Smooth muscle cell (in vitro differentiated cells): ENCODE measurements around the gene CABP2. TPM values are rescaled to one million over a fixed set of nuclear protein-coding genes. Genes with fewer than 3 reads are reported as not detected.

Experiments
- DNase-seq: peaks from one replicate; lab custom pipeline; 2025; ENCODE audit not compliant: unreplicated experiment; lab: John Stamatoyannopoulos, UW
- H2AFZ ChIP-seq: fragments of 200-600 bp; sonication (generic); 2 replicates; pipeline ENCODE4 v1.6.0; 2016; ENCODE audit warnings: antibody characterized with exemption, low read depth, mild to moderate bottlenecking
- H3F3A ChIP-seq: fragments of 200-600 bp; sonication (generic); 2 replicates; pipeline ENCODE4 v1.6.0; 2017; ENCODE audit warnings: antibody characterized with exemption, low read depth
- H3K27ac ChIP-seq: fragments of 200-600 bp; sonication (generic); 2 replicates; pipeline ENCODE4 v1.5.1; 2016; ENCODE audit warnings: low read depth, mild to moderate bottlenecking
- H3K27me3 ChIP-seq: fragments of 200-600 bp; sonication (generic); 2 replicates; pipeline ENCODE4 v1.6.1; 2016; ENCODE audit warnings: low read depth, mild to moderate bottlenecking
- H3K36me3 ChIP-seq: fragments of 200-600 bp; sonication (generic); 2 replicates; pipeline ENCODE4 v1.5.1; 2016; ENCODE audit warnings: low read depth
- H3K4me1 ChIP-seq: fragments of 200-600 bp; sonication (generic); 2 replicates; pipeline ENCODE4 v1.5.1; 2016; ENCODE audit warnings: low read depth
- H3K4me2 ChIP-seq: fragments of 200-600 bp; sonication (generic); 2 replicates; pipeline ENCODE4 v1.6.0; 2016; ENCODE audit warnings: mild to moderate bottlenecking
- H3K4me3 ChIP-seq: fragments of 200-600 bp; sonication (generic); 2 replicates; pipeline ENCODE4 v1.5.1; 2016; ENCODE audit warnings: mild to moderate bottlenecking
- H3K79me2 ChIP-seq: fragments of 200-600 bp; sonication (generic); 2 replicates; pipeline ENCODE4 v1.6.0; 2016; ENCODE audit warnings: low read depth, mild to moderate bottlenecking
- H3K9ac ChIP-seq: fragments of 200-600 bp; sonication (generic); 2 replicates; pipeline ENCODE4 v1.6.0; 2016; ENCODE audit warnings: low read depth
- H3K9me3 ChIP-seq: fragments of 200-600 bp; sonication (generic); replicated peaks from 2 replicates; pipeline ENCODE4 v1.5.1; 2016; ENCODE audit warnings: low read depth
- H4K20me1 ChIP-seq: fragments of 200-600 bp; sonication (generic); 2 replicates; pipeline ENCODE4 v1.6.0; 2016; ENCODE audit warnings: low read depth
- WGBS: methylation state at CpG from one replicate; pipeline ENCODE4 v1.1.7; 2016; ENCODE audit warnings: low lambda C conversion rate; 5-methylcytosine and 5-hydroxymethylcytosine counted together
- microRNA-seq: library from miRNA; unstranded; fragments of <30 nt; microRNA quantifications from one replicate; pipeline ENCODE4, GENCODE V29; 2016; ENCODE audit warnings: borderline number of aligned reads
- polyA plus RNA-seq: library from polyadenylated mRNA; unstranded; fragments of >200 nt; fragmentation: Nextera tagmentation; extraction: Ambion mirVana; gene quantifications from 2 replicates; pipeline ENCODE4 v1.2.1, GENCODE V29; 2016
- small RNA-seq: library from RNA; depleted of rRNA; stranded (forward); fragments of <200 nt; gene quantifications from one replicate; pipeline ENCODE3, GENCODE V24; 2014
- total RNA-seq: library from RNA; depleted of rRNA; stranded (reverse); fragments of >200 nt; gene quantifications from 2 replicates; pipeline ENCODE4 v1.2.3, GENCODE V29; 2014
- TF ChIP-seq, protein P1 (sequence below): fragments of 200-600 bp; sonication (generic); IDR thresholded peaks from 2 replicates; pipeline ENCODE4 v1.5.1; 2017; ENCODE audit warnings: borderline replicate concordance, mild to moderate bottlenecking, antibody characterized with exemption; ENCODE audit not compliant: insufficient read depth, poor library complexity, severe bottlenecking

The CABP2 gene
- total and polyA plus RNA-seq, 2 experiments from 2014 or later: not detected

GRCh38 chr11:67472882-67473281, 50.4 kb downstream of the CABP2 start:
- Histone ChIP-seq H3K36me3 (no peaks in the 10 kb centered on the region), H3K27ac (no peak overlapping the region), H3K79me2 (no peaks in the 10 kb centered on the region), H3K4me1 (peaks cover 4% of the 10 kb centered on the region), H3F3A (no peaks in the 10 kb centered on the region), H3K4me2 (no peak overlapping the region), H4K20me1 (no peaks in the 10 kb centered on the region), H3K4me3 (no peak overlapping the region), H2AFZ (no peak overlapping the region), H3K27me3 (no peaks in the 10 kb centered on the region), H3K9ac (no peak overlapping the region), H3K9me3 (no peaks in the 10 kb centered on the region)
- no peak for DNase-seq
- TF ChIP-seq, protein P1, sequence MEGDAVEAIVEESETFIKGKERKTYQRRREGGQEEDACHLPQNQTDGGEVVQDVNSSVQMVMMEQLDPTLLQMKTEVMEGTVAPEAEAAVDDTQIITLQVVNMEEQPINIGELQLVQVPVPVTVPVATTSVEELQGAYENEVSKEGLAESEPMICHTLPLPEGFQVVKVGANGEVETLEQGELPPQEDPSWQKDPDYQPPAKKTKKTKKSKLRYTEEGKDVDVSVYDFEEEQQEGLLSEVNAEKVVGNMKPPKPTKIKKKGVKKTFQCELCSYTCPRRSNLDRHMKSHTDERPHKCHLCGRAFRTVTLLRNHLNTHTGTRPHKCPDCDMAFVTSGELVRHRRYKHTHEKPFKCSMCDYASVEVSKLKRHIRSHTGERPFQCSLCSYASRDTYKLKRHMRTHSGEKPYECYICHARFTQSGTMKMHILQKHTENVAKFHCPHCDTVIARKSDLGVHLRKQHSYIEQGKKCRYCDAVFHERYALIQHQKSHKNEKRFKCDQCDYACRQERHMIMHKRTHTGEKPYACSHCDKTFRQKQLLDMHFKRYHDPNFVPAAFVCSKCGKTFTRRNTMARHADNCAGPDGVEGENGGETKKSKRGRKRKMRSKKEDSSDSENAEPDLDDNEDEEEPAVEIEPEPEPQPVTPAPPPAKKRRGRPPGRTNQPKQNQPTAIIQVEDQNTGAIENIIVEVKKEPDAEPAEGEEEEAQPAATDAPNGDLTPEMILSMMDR: no peak
- 84% methylated on average over 7 of the region's 7 CpGs for WGBS

DNA sequence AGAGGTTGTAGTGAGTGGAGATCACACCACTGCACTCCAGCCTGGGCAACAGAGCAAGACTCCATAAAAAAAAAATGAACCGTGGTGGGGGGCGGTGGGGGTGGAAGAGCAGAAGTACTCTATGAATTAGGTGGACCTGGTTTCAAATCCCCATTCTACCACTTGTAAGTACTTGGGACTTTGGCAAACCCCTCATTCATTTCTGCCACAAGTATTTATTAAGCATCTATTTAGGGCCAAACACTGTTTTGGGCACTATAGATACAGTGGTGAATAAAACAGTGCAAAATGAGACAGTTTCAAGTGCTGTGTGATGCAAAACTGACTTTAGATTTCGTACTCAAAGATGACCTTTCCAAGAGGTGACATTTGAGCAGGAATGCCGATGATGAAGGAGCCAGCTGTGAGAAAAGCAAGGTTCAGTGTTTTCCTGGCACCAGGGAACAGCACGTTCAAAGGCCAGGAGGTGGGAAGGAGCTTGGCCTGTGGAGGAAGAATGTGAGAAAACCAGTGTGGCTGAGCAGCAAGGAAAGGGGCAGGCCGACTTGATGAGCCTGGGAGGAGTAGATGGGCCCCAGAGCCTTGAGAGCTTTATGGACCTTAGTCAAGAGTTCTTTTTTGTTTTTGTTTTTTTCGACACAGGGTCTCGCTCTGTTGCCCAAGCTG, 52.8 kb downstream of the CABP2 start:
- Histone ChIP-seq H3K9me3 (no peaks in the 10 kb centered on the region), H4K20me1 (no peaks in the 10 kb centered on the region), H2AFZ (no peak overlapping the region), H3K79me2 (peaks cover 4% of the 10 kb centered on the region), H3K4me2 (no peak overlapping the region), H3K27me3 (no peaks in the 10 kb centered on the region), H3K4me1 (peaks cover 4% of the 10 kb centered on the region), H3K27ac (no peak overlapping the region), H3K36me3 (no peaks in the 10 kb centered on the region), H3F3A (no peaks in the 10 kb centered on the region), H3K9ac (no peak overlapping the region), H3K4me3 (no peak overlapping the region)
- DNase-seq: no peak
- TF ChIP-seq, protein P1: no peak
- 91% methylated on average over 8 of the region's 8 CpGs for WGBS

DNA sequence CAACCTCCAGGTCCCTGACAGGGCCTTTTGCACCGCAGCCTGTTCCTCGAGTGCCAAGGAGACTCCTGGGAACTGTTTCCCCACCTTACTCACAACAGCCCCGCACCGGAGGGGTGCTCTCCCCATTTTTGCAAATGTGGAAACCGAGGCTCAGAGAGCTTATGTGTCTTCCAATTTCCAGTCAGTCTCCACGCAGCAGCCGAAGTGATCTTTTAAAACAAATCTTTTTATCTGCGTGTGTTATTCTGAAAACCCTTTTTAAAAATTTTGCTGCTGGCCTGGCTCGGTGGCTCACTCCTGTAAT, 53.8 kb downstream of the CABP2 start:
- no peaks in the 10 kb centered on the region for H3K36me3 ChIP-seq
- WGBS: 39% methylated on average over 9 of the region's 9 CpGs
- peak overlapping the region; percentile 97 for H3K4me2 ChIP-seq
- no peaks in the 10 kb centered on the region for H3K27me3 ChIP-seq
- peak overlapping the region; percentile 89 for H3K9ac ChIP-seq
- no peaks in the 10 kb centered on the region for H3F3A ChIP-seq
- H3K27ac ChIP-seq: peak overlapping the region; percentile 74
- no peaks in the 10 kb centered on the region for H4K20me1 ChIP-seq
- TF ChIP-seq, protein P1: no peak
- H3K79me2 ChIP-seq: peaks cover 4% of the 10 kb centered on the region
- peak overlapping the region; percentile 78 for H3K4me3 ChIP-seq
- H2AFZ ChIP-seq: peak overlapping the region; percentile 96
- no peak for DNase-seq
- no peaks in the 10 kb centered on the region for H3K9me3 ChIP-seq
- H3K4me1 ChIP-seq: peaks cover 4% of the 10 kb centered on the region

Small RNAs within 50 kb of the gene (microRNA-seq; reads per million reads assigned to microRNA genes)
- not detected for gene MIR6752

Small RNAs within 50 kb of the gene (small RNA-seq; reads per million reads assigned to genes)
- gene MIR6752: not detected

Other genes with a start within 250 kb of the CABP2 start
- gene ANKRD13D, start 234.1 kb downstream of the CABP2 start, total RNA-seq: 29.3 and 34.7 TPM in 2 replicates
- 52.0 and 63.2 TPM in 2 replicates for gene ANKRD13D, start 234.1 kb downstream of the CABP2 start, polyA plus RNA-seq
- 14.9 and 23.9 TPM in 2 replicates for gene SSH3, start 219.9 kb downstream of the CABP2 start, total RNA-seq
- gene SSH3, start 219.9 kb downstream of the CABP2 start, polyA plus RNA-seq: 29.3 and 47.5 TPM in 2 replicates
- 61.4 and 78.0 TPM in 2 replicates for gene POLD4, start 169.9 kb downstream of the CABP2 start, total RNA-seq
- 113 and 133 TPM in 2 replicates for gene POLD4, start 169.9 kb downstream of the CABP2 start, polyA plus RNA-seq
- gene CLCF1, start 149.8 kb downstream of the CABP2 start, total RNA-seq: 7.3 and 12.2 TPM in 2 replicates
- gene CLCF1, start 149.8 kb downstream of the CABP2 start, polyA plus RNA-seq: 4.6 and 6.2 TPM in 2 replicates
- 17.3 and 19.5 TPM in 2 replicates for gene RAD9A, start 131.5 kb downstream of the CABP2 start, total RNA-seq
- 20.3 and 21.4 TPM in 2 replicates for gene RAD9A, start 131.5 kb downstream of the CABP2 start, polyA plus RNA-seq
- 99.3 and 123 TPM in 2 replicates for gene PPP1CA, start 121.6 kb downstream of the CABP2 start, total RNA-seq
- gene PPP1CA, start 121.6 kb downstream of the CABP2 start, polyA plus RNA-seq: 210 and 220 TPM in 2 replicates
- not detected in 2 replicates for gene TBC1D10C, start 119.4 kb downstream of the CABP2 start, total RNA-seq
- gene TBC1D10C, start 119.4 kb downstream of the CABP2 start, polyA plus RNA-seq: 0.32 TPM in 1 of 2 replicates, not detected in the other
- 0.36 and 0.85 TPM in 2 replicates for gene CARNS1, start 107.8 kb downstream of the CABP2 start, total RNA-seq
- 1.7 and 3.6 TPM in 2 replicates for gene CARNS1, start 107.8 kb downstream of the CABP2 start, polyA plus RNA-seq
- 66.5 and 86.9 TPM in 2 replicates for gene RPS6KB2, start 95.0 kb downstream of the CABP2 start, total RNA-seq
- gene RPS6KB2, start 95.0 kb downstream of the CABP2 start, polyA plus RNA-seq: 102 and 107 TPM in 2 replicates
- gene PTPRCAP, start 85.8 kb downstream of the CABP2 start, total RNA-seq: 2.5 TPM in 1 of 2 replicates, not detected in the other
- 1.1 TPM in 2 replicates for gene PTPRCAP, start 85.8 kb downstream of the CABP2 start, polyA plus RNA-seq
- gene CORO1B, start 80.0 kb downstream of the CABP2 start, total RNA-seq: 38.9 and 43.8 TPM in 2 replicates
- 84.6 and 85.8 TPM in 2 replicates for gene CORO1B, start 80.0 kb downstream of the CABP2 start, polyA plus RNA-seq
- not detected in 2 replicates for gene GPR152, start 70.7 kb downstream of the CABP2 start, total RNA-seq
- gene GPR152, start 70.7 kb downstream of the CABP2 start, polyA plus RNA-seq: 0.27 and 0.71 TPM in 2 replicates
- not detected in 2 replicates for gene CABP4, start 68.1 kb downstream of the CABP2 start, total RNA-seq
- 2.1 TPM in 1 of 2 replicates, not detected in the other for gene CABP4, start 68.1 kb downstream of the CABP2 start, polyA plus RNA-seq
- 88.3 and 135 TPM in 2 replicates for gene TMEM134, start 54.2 kb downstream of the CABP2 start, total RNA-seq
- 114 and 149 TPM in 2 replicates for gene TMEM134, start 54.2 kb downstream of the CABP2 start, polyA plus RNA-seq
- gene AIP, start 40.4 kb downstream of the CABP2 start, total RNA-seq: 35.3 and 36.8 TPM in 2 replicates
- 57.8 and 61.5 TPM in 2 replicates for gene AIP, start 40.4 kb downstream of the CABP2 start, polyA plus RNA-seq
- gene PITPNM1, start 18.1 kb downstream of the CABP2 start, total RNA-seq: 27.6 and 28.9 TPM in 2 replicates
- 35.0 and 48.2 TPM in 2 replicates for gene PITPNM1, start 18.1 kb downstream of the CABP2 start, polyA plus RNA-seq
- gene CDK2AP2, start 15.3 kb downstream of the CABP2 start, total RNA-seq: 27.0 and 34.0 TPM in 2 replicates
- gene CDK2AP2, start 15.3 kb downstream of the CABP2 start, polyA plus RNA-seq: 94.2 and 101 TPM in 2 replicates
- gene GSTP1, start 60.4 kb upstream of the CABP2 start, total RNA-seq: 739 and 874 TPM in 2 replicates
- gene GSTP1, start 60.4 kb upstream of the CABP2 start, polyA plus RNA-seq: 1,489 and 1,525 TPM in 2 replicates
- 110 and 111 TPM in 2 replicates for gene NDUFV1, start 83.5 kb upstream of the CABP2 start, total RNA-seq
- gene NDUFV1, start 83.5 kb upstream of the CABP2 start, polyA plus RNA-seq: 201 and 207 TPM in 2 replicates
- 0.67 and 9.2 TPM in 2 replicates for gene NUDT8, start 106.5 kb upstream of the CABP2 start, total RNA-seq
- gene NUDT8, start 106.5 kb upstream of the CABP2 start, polyA plus RNA-seq: 15.6 and 17.6 TPM in 2 replicates
- not detected in 2 replicates for gene TBX10, start 116.3 kb upstream of the CABP2 start, total RNA-seq
- not detected in 2 replicates for gene TBX10, start 116.3 kb upstream of the CABP2 start, polyA plus RNA-seq
- not detected in 2 replicates for gene ACY3, start 127.3 kb upstream of the CABP2 start, total RNA-seq
- gene ACY3, start 127.3 kb upstream of the CABP2 start, polyA plus RNA-seq: not detected in 2 replicates
- gene ALDH3B2, start 151.2 kb upstream of the CABP2 start, total RNA-seq: 2.6 and 5.0 TPM in 2 replicates
- 0.77 and 3.1 TPM in 2 replicates for gene ALDH3B2, start 151.2 kb upstream of the CABP2 start, polyA plus RNA-seq